RPMI8226 (cell line): Measurements from ENCODE around the gene MEA1.

ENCODE experiments used
- DNase-seq: peaks from one replicate; pipeline ENCODE4 v3.0.0-alpha.2; 2015

MEA1 gene

GRCh38 chr6:42969431-42969830, 44.3 kb downstream of the MEA1 start:
- DNase-seq, result no peak

GRCh38 chr6:42968783-42969182, 45.0 kb downstream of the MEA1 start:
- no peak for DNase-seq

- DNase-seq, result no peak
Measured at GRCh38 chr6:42968126-42968701, 45.5 kb downstream of the MEA1 start.

GRCh38 chr6:42967228-42967627, 46.5 kb downstream of the MEA1 start:
- DNase-seq, result no peak

- no peak for DNase-seq
Measured at GRCh38 chr6:42966571-42966970, 47.2 kb downstream of the MEA1 start.

- DNase-seq, result peak; percentile 55
Measured at GRCh38 chr6:42963855-42964605, 49.7 kb downstream of the MEA1 start.

- DNase-seq, result no peak
Measured at GRCh38 chr6:42963179-42963854, 50.4 kb downstream of the MEA1 start.

GRCh38 chr6:42962502-42963178, 51.1 kb downstream of the MEA1 start:
- no peak for DNase-seq

- no peak for DNase-seq
Measured at GRCh38 chr6:42962096-42962495, 51.6 kb downstream of the MEA1 start.
